Thoracic aorta (tissue), 2 donors: ENCODE measurements around the gene BRAF. TPM values are rescaled to one million over a fixed set of nuclear protein-coding genes. Genes with fewer than 3 reads are reported as not detected.
"Not testable (repeated sequence)": the region's sequence is repeated elsewhere in the genome, so short reads cannot be mapped to it uniquely, and the experiment has no call there.

Experiments
- ATAC-seq: fragments of 150-250 bp; one replicate; pipeline ENCODE4 v1.8.0; 2017; ENCODE audit warnings: low read depth; ENCODE audit not compliant: insufficient number of reproducible peaks, low FRiP score
- DNase-seq: peaks from one replicate; pipeline ENCODE4 v3.0.0-alpha.2; 2020; ENCODE audit warnings: low spot score
- H3K27ac ChIP-seq, 2 donors: fragments of 200-600 bp; sonication (generic); 1 replicate in 1 of 2; 2 replicates in 1 of 2; pipeline ENCODE4 v1.5.1; 2016; ENCODE audit warnings: mild to moderate bottlenecking in 2 of 2, moderate library complexity in 2 of 2
- H3K27me3 ChIP-seq: fragments of 200-600 bp; sonication (generic); replicated peaks from 2 replicates; pipeline ENCODE4 v1.6.0; 2016; ENCODE audit warnings: mild to moderate bottlenecking; ENCODE audit not compliant: insufficient read depth
- H3K36me3 ChIP-seq: fragments of 200-600 bp; sonication (generic); one replicate; pipeline ENCODE4 v1.5.1; 2016
- H3K4me1 ChIP-seq, 2 donors: fragments of 200-600 bp; sonication (generic); 1 replicate in 1 of 2; 2 replicates in 1 of 2; pipeline versions ENCODE4 v1.5.1 to v1.6.0; 2016; ENCODE audit warnings: low read depth in 2 of 2, mild to moderate bottlenecking in 1 of 2; ENCODE audit not compliant: control insufficient read depth in 1 of 2
- H3K4me3 ChIP-seq: fragments of 200-600 bp; sonication (generic); 2 replicates; pipeline ENCODE4 v1.5.1; 2016; ENCODE audit warnings: mild to moderate bottlenecking
- H3K9me3 ChIP-seq: fragments of 200-600 bp; sonication (generic); 2 replicates; pipeline ENCODE4 v1.5.1; 2016
- total RNA-seq, 2 donors: library from RNA; depleted of rRNA; stranded (reverse); fragments of >200 nt; gene quantifications; one replicate each; pipeline versions ENCODE4 v1.1.0 to v1.2.3, GENCODE V29; 2016
- TF ChIP-seq, protein P1 (sequence below): fragments of 200-600 bp; sonication (generic); IDR thresholded peaks from one replicate; pipeline ENCODE4 v1.5.1; 2019; ENCODE audit warnings: antibody characterized with exemption

The BRAF gene
- total RNA-seq, 2 donors from 2014 or later: 31.5 to 62.2 TPM

DNA sequence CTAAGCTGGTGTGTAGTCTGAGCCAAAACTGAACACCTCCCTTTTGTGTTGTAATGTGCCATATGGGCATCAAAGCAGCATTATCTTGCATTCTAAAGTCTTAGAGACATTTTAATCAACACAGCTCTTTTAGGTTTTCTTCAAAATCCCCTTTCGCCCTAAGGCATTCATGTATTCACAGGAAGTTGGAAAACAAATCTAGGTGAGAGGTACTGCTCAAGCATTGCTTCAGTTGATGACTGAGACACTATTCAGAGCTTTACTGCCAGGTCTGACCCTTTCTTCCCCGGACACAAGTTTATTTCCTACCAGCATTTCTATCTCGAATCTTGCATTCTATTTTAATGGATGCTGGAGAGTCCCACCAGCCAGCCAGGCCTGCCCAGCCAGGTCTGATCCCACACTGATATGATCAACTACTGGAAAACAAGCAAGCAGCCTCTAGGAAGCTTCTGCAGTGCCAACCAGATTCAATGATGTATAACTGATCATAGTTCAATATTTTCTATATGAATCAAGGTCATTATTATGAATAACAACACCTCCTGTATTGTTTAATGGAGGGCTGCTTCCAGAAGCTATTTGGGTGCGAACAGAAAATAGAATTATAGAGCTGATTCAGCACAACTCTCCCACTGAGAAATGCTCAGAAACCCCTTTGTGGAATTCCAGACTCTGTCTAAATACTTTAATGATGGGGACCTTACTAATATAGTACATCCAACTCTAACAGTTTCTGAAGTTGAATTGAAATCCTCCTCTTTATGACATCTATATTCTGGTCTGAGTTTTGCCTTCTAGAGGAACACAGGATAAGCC, 4.0 kb upstream of the BRAF start:
- H3K4me3 ChIP-seq: no peak overlapping the region
- peaks cover 0 to 8% of the 10 kb centered on the region in 2 donors for H3K4me1 ChIP-seq
- TF ChIP-seq, protein P1, sequence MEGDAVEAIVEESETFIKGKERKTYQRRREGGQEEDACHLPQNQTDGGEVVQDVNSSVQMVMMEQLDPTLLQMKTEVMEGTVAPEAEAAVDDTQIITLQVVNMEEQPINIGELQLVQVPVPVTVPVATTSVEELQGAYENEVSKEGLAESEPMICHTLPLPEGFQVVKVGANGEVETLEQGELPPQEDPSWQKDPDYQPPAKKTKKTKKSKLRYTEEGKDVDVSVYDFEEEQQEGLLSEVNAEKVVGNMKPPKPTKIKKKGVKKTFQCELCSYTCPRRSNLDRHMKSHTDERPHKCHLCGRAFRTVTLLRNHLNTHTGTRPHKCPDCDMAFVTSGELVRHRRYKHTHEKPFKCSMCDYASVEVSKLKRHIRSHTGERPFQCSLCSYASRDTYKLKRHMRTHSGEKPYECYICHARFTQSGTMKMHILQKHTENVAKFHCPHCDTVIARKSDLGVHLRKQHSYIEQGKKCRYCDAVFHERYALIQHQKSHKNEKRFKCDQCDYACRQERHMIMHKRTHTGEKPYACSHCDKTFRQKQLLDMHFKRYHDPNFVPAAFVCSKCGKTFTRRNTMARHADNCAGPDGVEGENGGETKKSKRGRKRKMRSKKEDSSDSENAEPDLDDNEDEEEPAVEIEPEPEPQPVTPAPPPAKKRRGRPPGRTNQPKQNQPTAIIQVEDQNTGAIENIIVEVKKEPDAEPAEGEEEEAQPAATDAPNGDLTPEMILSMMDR: no peak
- no peaks in the 10 kb centered on the region for H3K9me3 ChIP-seq
- H3K27ac ChIP-seq: no peak overlapping the region
- no peaks in the 10 kb centered on the region for H3K27me3 ChIP-seq
- H3K36me3 ChIP-seq: no peaks in the 10 kb centered on the region
- DNase-seq: no peak
- no peak for ATAC-seq

DNA sequence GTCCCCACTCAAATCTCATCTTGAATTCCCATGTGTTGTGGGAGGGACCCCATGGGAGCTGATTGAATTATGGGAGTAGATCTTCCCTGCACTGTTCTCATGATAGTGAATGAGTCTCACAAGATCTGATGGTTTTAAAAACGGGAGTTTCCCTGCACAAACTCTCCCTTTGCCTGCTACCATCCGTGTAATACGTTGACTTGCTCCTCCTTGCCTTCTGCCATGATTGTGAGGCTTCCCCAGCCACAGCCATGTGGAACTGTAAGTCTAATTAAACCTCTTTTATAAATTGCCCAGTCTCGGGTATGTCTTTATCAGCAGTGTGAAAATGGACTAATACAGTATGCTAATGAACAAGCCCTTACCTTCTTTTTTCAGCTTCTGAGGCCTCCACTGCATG, 3.2 kb upstream of the BRAF start:
- not testable (repeated sequence) for ATAC-seq, H3K27ac ChIP-seq, H3K4me3 ChIP-seq, H3K36me3 ChIP-seq, DNase-seq, H3K9me3 ChIP-seq, H3K27me3 ChIP-seq
- H3K4me1 ChIP-seq: peaks cover 5 to 13% of the 10 kb centered on the region in 2 donors

DNA sequence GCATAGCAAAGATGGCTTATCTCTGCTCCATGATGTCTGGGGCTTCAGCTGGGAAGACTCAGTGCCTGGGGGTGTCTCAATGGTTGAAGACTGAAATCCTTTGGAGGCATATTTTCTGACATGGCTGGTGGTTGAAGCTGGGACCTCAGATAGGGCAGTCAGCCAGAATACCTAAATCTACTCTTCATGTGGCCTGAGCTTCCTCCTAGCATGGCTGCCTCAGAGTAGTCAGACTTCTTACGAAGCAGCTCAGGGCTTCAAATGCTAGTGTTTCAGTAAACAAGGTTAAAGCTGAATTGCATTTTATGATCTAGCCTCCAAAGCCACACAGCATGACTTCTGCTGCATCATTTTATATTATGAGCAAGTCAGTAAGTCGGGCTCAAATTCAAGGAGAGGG, 2.6 kb upstream of the BRAF start:
- ATAC-seq: no peak
- no peaks in the 10 kb centered on the region for H3K9me3 ChIP-seq
- H3K4me3 ChIP-seq: no peak overlapping the region
- no peaks in the 10 kb centered on the region for H3K27me3 ChIP-seq
- TF ChIP-seq, protein P1: no peak
- H3K27ac ChIP-seq: no peak overlapping the region
- no peaks in the 10 kb centered on the region for H3K36me3 ChIP-seq
- peaks cover 11 to 19% of the 10 kb centered on the region in 2 donors for H3K4me1 ChIP-seq
- DNase-seq: no peak

DNA sequence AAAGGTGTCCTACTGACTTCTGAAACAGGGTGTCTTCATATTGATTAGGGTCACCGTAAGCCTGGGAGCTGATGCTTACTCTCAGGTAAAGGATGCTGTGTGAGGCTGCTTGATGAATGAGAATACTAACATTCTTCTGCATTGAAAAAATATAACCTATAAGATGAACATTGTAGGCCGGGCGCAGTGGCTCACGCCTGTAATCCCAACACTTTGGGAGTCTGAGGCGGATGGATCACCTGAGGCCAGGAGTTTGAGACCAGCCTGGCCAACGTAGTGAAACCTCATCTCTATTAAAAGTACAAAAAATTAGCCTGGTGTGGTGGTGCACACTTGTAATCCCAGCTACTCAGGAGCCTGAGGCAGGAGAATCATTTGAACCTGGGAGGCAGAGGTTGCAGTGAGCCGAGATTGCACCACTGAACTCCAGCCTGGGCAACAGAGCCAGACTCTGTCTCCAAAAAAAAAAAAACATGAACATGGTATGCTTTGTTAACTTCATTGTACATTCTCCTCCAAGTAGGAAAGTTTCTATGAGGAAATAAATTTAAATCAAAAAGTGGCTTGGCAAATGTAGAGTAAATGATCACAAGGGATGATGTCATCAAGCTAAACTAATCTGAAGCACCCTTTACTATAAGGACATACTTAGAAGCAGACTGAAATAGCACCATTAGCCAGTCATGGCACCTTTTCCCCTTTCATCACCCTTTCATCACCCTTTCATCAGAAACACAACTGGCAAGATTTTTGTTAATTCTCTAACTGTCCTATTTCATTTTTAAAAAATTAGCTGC, 1.5 kb upstream of the BRAF start:
- ATAC-seq (no peak), DNase-seq (no peak)
- H3K27ac ChIP-seq: peak overlapping the region in 1 of 2 donors; percentile 96

DNA sequence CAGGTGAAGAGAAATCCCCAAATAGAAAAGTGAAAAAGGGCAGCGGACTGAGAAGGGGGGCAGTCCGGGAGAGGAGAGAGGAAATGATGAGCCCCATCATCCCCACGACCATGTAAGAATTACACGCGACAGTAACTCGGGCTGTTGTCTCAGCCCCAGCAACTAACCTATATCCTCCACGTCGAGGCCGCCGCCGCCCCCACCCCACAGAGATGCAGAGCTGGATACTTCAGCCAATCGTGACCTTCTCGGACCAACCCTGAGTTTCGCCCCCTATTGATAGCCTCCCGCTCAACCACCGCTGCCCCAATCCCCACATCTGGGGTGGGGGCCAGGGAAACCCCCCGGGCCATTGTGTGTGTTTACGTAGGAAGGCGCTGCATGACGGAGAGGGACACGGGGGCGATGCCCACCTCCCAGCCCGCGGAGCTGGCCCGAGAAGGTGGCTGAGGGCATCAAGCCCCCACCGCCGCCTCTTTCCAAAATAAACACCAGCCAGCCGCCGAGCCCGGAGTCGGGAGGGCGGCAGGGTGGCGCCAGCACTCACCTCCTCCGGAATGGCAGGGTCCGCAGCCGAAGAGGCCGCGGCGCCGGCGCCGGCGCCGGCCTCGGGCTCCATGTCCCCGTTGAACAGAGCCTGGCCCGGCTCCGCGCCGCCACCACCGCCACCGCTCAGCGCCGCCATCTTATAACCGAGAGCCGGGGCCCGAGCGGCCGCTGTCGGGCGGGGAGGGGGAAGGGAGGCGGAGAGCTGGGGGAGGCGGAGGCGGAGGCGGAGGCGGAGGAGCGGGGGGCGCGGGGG, 509 bp downstream of the BRAF start:
- Histone ChIP-seq H3K9me3 (no peaks in the 10 kb centered on the region), H3K4me1 (peaks cover 14 to 26% of the 10 kb centered on the region in 2 donors), H3K27ac (peak overlapping the region; percentile 96 to 98), H3K36me3 (no peaks in the 10 kb centered on the region), H3K27me3 (no peaks in the 10 kb centered on the region), H3K4me3 (peak overlapping the region; percentile 96)
- ATAC-seq (peak; percentile 69), DNase-seq (peak; percentile 37)
- TF ChIP-seq, protein P1: no peak

More for the DNA sequence above, 1.5 kb upstream of the BRAF start:
- Histone ChIP-seq H3K9me3 (no peaks in the 10 kb centered on the region), H3K36me3 (no peaks in the 10 kb centered on the region), H3K27me3 (no peaks in the 10 kb centered on the region), H3K4me3 (no peak overlapping the region), H3K4me1 (peaks cover 14 to 26% of the 10 kb centered on the region in 2 donors)
- TF ChIP-seq, protein P1: no peak
